Naive thymus-derived CD8-positive, alpha-beta T cell (primary cell): ENCODE results near the gene DMRTC1B. TPM values are rescaled to one million over a fixed set of nuclear protein-coding genes. Genes with fewer than 3 reads are reported as not detected.
"Not testable (repeated sequence)": the region's sequence is repeated elsewhere in the genome, so short reads cannot be mapped to it uniquely, and the experiment has no call there.

ENCODE experiments used
- ATAC-seq, 2 donors: fragments of 150-1000 bp; cut with Tn5 transposase in 1 of 2; sonication (Bioruptor Pico), chemical (Tn5 transposase) in 1 of 2; 1 replicate in 1 of 2; 2 replicates in 1 of 2; pipeline ENCODE4 v1.10.0; 2021; ENCODE audit warnings: mild to moderate bottlenecking in 2 of 2, moderate library complexity in 2 of 2
- POLR2A ChIA-PET: fragments of 350-600 bp; sonication (Branson Sonifier 250); formaldehyde crosslinking; loops from one replicate; lab custom pipeline; 2021; ENCODE audit warnings: antibody characterized with exemption; lab: Charles Lee
- DNase-seq, 10 donors: peaks; one replicate each; pipeline versions ENCODE4 v3.0.0 to v3.0.0-alpha.2; 2020 to 2022
- H3K27ac Mint-ChIP-seq, 10 donors: one replicate each; pipeline ENCODE4 v1.8.0; 2020 to 2022; ENCODE audit warnings: mild to moderate bottlenecking in 10 of 10, mixed read lengths in 10 of 10, moderate library complexity in 4 of 10, inconsistent platforms in 1 of 10
- H3K27me3 Mint-ChIP-seq, 5 donors: one replicate each; pipeline ENCODE4 v1.8.0; 2021 to 2022; ENCODE audit warnings: mixed read lengths in 5 of 5
- H3K36me3 Mint-ChIP-seq, 3 donors: one replicate each; pipeline ENCODE4 v1.8.0; 2020 to 2022; ENCODE audit warnings: mixed read lengths in 3 of 3, mild to moderate bottlenecking in 2 of 3, inconsistent platforms in 1 of 3
- H3K4me1 Mint-ChIP-seq, 4 donors: one replicate each; pipeline ENCODE4 v1.8.0; 2021 to 2022; ENCODE audit warnings: mixed read lengths in 4 of 4
- H3K4me3 Mint-ChIP-seq, 10 donors: one replicate each; pipeline ENCODE4 v1.8.0; 2020 to 2022; ENCODE audit warnings: mild to moderate bottlenecking in 10 of 10, mixed read lengths in 10 of 10, moderate library complexity in 6 of 10, inconsistent platforms in 1 of 10
- H3K9me3 Mint-ChIP-seq, 9 donors: one replicate each; pipeline ENCODE4 v1.8.0; 2020 to 2022; ENCODE audit warnings: mixed read lengths in 9 of 9, mild to moderate bottlenecking in 3 of 9, inconsistent platforms in 1 of 9, moderate library complexity in 1 of 9
- polyA plus RNA-seq, 3 donors: library from polyadenylated mRNA; unstranded; fragments of 300-500 nt; fragmentation: Illumina TruSeq; gene quantifications; one replicate each; pipeline ENCODE4 v1.2.3, GENCODE V29; 2021
- total RNA-seq, 8 experiments: library from RNA in 2 of 8; stranded (reverse) in 2 of 8; gene quantifications; one replicate each; pipeline ENCODE4 v1.2.3 and lab custom pipeline; 2021 to 2026

Gene DMRTC1B
- total and polyA plus RNA-seq, 5 experiments from 2014 or later: 0.59 to 2.7 (median 1.9) TPM

DNA sequence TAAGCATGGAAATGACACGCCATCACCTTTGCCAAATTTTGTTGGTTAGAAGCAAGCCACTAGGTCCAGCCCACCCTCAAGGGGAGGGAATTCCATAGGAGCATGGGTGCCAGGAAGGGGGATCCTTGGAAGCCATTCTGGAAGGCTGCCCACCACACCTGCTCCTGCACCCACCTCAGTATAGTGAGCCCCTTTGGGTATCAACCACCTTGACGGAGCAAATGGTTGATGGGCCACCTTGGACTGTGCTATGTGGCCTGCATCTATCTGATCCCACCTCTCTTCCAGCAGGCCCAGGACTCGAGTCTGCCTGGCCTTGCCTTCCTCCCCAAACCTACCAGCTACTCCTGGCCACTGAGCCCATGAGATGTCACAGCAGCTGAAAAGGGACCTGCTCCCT lies 13.7 kb downstream of the DMRTC1B start:
- ATAC-seq, DNase-seq, H3K4me3 Mint-ChIP-seq, H3K9me3 Mint-ChIP-seq, H3K4me1 Mint-ChIP-seq, H3K27me3 Mint-ChIP-seq, POLR2A ChIA-PET, H3K27ac Mint-ChIP-seq, H3K36me3 Mint-ChIP-seq: not testable (repeated sequence)

- H3K27ac Mint-ChIP-seq, H3K4me1 Mint-ChIP-seq, H3K4me3 Mint-ChIP-seq, POLR2A ChIA-PET, H3K27me3 Mint-ChIP-seq, H3K36me3 Mint-ChIP-seq, ATAC-seq, H3K9me3 Mint-ChIP-seq, DNase-seq: not testable (repeated sequence)
These were observed 31.4 kb downstream of the DMRTC1B start, which contains the start of gene FAM236D for GRCh38 chrX:72808110-72808509. TSS of gene FAM236D (minus strand) at chrX:72808210. CDS start at chrX:72808110, 100 bp downstream.

GRCh38 chrX:72830701-72831100 lies 54.0 kb downstream of the DMRTC1B start:
- H3K4me3 Mint-ChIP-seq, H3K27me3 Mint-ChIP-seq, POLR2A ChIA-PET, H3K9me3 Mint-ChIP-seq, DNase-seq, H3K27ac Mint-ChIP-seq, H3K4me1 Mint-ChIP-seq, H3K36me3 Mint-ChIP-seq, ATAC-seq: not testable (repeated sequence)

DNA sequence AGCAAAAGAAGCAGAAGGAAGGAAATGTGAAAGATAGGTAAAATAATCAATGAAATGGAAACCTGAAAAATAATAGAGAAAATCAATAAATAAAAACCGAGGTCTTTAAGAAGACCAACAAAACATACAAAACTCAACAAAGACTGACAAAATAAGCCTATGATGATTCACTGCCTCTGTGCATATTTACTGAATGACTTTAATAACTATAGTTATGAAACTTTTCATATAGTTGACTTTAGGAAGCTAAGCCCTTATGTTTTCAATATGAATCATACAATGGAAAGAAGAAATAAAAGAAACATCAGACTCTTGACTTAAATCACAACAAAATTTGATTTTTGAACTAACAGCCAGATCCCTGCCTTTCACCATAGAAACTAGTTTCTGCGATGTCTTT lies 60.8 kb downstream of the DMRTC1B start:
- H3K9me3 Mint-ChIP-seq, POLR2A ChIA-PET, H3K36me3 Mint-ChIP-seq, H3K4me3 Mint-ChIP-seq, ATAC-seq, H3K27me3 Mint-ChIP-seq, H3K4me1 Mint-ChIP-seq, DNase-seq, H3K27ac Mint-ChIP-seq: not testable (repeated sequence)

GRCh38 chrX:72882898-72883297 lies 106.2 kb downstream of the DMRTC1B start:
- H3K36me3 Mint-ChIP-seq, H3K27ac Mint-ChIP-seq, H3K27me3 Mint-ChIP-seq, H3K4me3 Mint-ChIP-seq, DNase-seq, POLR2A ChIA-PET, ATAC-seq, H3K9me3 Mint-ChIP-seq, H3K4me1 Mint-ChIP-seq: not testable (repeated sequence)

DNA sequence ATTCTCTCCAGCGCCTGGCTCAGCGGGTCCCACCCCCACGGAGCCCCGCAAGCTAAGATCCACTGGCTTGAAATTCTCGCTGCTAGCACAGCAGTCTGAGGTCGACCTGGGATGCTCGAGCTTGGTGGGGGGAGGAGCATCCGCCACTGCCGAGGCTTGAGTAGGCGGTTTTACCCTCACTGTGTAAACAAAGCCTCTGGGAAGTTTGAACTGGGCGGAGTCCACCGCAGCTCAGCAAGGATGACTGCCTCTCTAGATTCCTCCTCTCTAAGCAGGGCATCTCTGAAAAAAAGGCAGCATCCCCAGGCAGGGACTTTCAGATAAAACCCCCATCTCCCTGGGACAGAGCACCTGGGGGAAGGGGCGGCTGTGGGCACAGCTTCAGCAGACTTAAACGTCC lies 113.0 kb downstream of the DMRTC1B start:
- H3K4me1 Mint-ChIP-seq, ATAC-seq, DNase-seq, H3K36me3 Mint-ChIP-seq, H3K4me3 Mint-ChIP-seq, POLR2A ChIA-PET, H3K9me3 Mint-ChIP-seq, H3K27ac Mint-ChIP-seq, H3K27me3 Mint-ChIP-seq: not testable (repeated sequence)

Other genes starting within 250 kb of the DMRTC1B start
- gene HDAC8, start 204.0 kb upstream of the DMRTC1B start, total RNA-seq: 10 to 100 TPM; 18.7 to 21.9 TPM
- gene HDAC8, start 204.0 kb upstream of the DMRTC1B start, polyA plus RNA-seq: 10 to 100 TPM; 11.5 to 14.0 (median 12.7) TPM
- gene PHKA1, start 62.6 kb upstream of the DMRTC1B start, total RNA-seq: under 1 TPM; 0.65 to 0.80 TPM
- gene PHKA1, start 62.6 kb upstream of the DMRTC1B start, polyA plus RNA-seq: under 1 TPM in 2 of 3 donors, not detected in 1; 0.06 to 0.26 TPM
- not detected for gene FAM236B, start 5.8 kb downstream of the DMRTC1B start, total RNA-seq
- gene FAM236B, start 5.8 kb downstream of the DMRTC1B start, polyA plus RNA-seq: not detected
- gene FAM236D, start 31.3 kb downstream of the DMRTC1B start, total RNA-seq: not detected
- not detected for gene FAM236D, start 31.3 kb downstream of the DMRTC1B start, polyA plus RNA-seq
- not detected for gene FAM236C, start 135.7 kb downstream of the DMRTC1B start, total RNA-seq
- not detected for gene FAM236C, start 135.7 kb downstream of the DMRTC1B start, polyA plus RNA-seq
- not detected for gene FAM236A, start 161.3 kb downstream of the DMRTC1B start, total RNA-seq
- gene FAM236A, start 161.3 kb downstream of the DMRTC1B start, polyA plus RNA-seq: not detected
- gene DMRTC1, start 166.9 kb downstream of the DMRTC1B start, total RNA-seq: 1 to 10 TPM; 1.2 to 1.3 TPM
- under 1 TPM in 1 of 3 donors, not detected in 2; 0.15 TPM for gene DMRTC1, start 166.9 kb downstream of the DMRTC1B start, polyA plus RNA-seq
- not detected for gene PABPC1L2B, start 226.0 kb downstream of the DMRTC1B start, total RNA-seq
- not detected for gene PABPC1L2B, start 226.0 kb downstream of the DMRTC1B start, polyA plus RNA-seq